Measurements from ENCODE around the gene CBL. TPM values are rescaled to one million over a fixed set of nuclear protein-coding genes. Genes with fewer than 3 reads are reported as not detected.

The CBL gene
- total and polyA plus RNA-seq, 8 donors = 2.0 to 9.8 (median 3.8) TPM

DNA sequence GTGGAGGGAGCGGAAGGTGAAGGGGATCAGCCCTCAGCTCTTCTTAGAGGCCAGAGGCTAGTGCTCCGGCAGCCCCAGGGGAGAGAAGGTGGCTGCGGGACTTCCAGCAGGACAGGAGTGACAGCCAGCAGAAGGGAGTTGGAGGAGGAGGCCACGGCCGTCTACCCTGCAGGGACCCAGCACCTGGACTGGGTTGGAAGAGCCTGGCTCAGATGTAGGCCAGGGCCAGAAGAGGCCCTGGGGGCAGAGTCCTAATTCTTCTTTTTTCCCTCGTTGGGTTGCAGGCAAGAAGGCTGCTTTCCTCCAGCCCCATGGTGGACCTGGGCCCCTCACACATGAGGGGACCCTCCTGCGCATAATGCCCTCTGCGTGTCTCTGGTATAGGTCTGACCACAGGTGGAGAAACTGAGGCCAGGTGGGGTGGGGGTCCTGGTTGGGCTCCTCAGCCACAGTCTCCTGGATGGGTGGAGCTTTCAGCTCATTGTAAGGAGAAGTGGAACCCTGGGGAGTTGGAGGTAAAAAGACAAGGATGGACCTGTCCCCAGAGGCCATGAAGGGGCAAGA, 113.1 kb downstream of the CBL start:
- no peak overlapping the region for H3K4me3 ChIP-seq
- no peaks in the 10 kb centered on the region for H3K36me3 ChIP-seq
- H3K4me1 ChIP-seq = peaks cover 0 to 12% (median 6%) of the 10 kb centered on the region in 3 donors
- 82 to 83% methylated on average over 8 of the region's 8 CpGs for WGBS, 2 donors
- FAIRE-seq (no peak), DNase-seq (peak in 1 of 6 donors; percentile 49), ATAC-seq (no peak)
- TF ChIP-seq, protein P1, sequence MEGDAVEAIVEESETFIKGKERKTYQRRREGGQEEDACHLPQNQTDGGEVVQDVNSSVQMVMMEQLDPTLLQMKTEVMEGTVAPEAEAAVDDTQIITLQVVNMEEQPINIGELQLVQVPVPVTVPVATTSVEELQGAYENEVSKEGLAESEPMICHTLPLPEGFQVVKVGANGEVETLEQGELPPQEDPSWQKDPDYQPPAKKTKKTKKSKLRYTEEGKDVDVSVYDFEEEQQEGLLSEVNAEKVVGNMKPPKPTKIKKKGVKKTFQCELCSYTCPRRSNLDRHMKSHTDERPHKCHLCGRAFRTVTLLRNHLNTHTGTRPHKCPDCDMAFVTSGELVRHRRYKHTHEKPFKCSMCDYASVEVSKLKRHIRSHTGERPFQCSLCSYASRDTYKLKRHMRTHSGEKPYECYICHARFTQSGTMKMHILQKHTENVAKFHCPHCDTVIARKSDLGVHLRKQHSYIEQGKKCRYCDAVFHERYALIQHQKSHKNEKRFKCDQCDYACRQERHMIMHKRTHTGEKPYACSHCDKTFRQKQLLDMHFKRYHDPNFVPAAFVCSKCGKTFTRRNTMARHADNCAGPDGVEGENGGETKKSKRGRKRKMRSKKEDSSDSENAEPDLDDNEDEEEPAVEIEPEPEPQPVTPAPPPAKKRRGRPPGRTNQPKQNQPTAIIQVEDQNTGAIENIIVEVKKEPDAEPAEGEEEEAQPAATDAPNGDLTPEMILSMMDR (IDR thresholded peaks at IDR 0.05) = no peak
- H3K9me3 ChIP-seq = no peaks in the 10 kb centered on the region
- H3K27ac ChIP-seq = peak overlapping the region in 2 of 4 donors; percentile 23 to 58
- peaks cover 0 to 3% (median 0%) of the 10 kb centered on the region in 4 donors for H3K27me3 ChIP-seq
- intact Hi-C loops (cut with DNase I) = no loop called here

DNA sequence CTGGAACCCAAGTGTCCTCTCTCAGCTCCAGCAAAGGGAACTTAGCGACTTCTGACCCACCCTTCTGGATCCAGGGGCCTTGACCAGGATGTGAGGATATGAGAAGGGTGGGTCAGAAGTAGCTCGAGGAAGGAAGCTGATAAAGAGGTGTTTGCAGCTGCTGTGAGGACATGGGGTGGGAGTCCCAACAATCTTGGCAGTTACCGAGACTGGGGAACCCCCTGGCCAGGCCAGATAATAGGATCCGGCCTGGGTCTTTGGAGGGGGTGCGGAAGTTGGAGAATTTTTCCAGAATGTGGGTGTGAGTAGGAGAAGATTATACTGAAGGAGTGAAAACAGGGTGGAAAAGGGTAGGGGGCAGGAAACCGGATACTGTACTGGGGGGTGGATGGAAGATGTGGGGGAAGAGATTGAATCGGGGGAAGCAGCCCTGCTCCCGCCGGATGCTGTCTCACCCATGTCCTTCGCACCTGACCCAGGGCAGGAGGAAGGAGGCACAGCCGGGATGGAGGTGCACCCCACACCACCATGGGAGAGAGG, 113.6 kb downstream of the CBL start:
- DNase-seq (no peak), ATAC-seq (no peak), FAIRE-seq (no peak)
- H3K27me3 ChIP-seq = peaks cover 0 to 3% (median 0%) of the 10 kb centered on the region in 4 donors
- TF ChIP-seq, protein P1 (IDR thresholded peaks at IDR 0.05) = no peak
- H3K36me3 ChIP-seq = no peaks in the 10 kb centered on the region
- H3K4me1 ChIP-seq = peaks cover 0 to 12% (median 6%) of the 10 kb centered on the region in 3 donors
- 68 to 77% methylated on average over 11 of the region's 11 CpGs for WGBS, 2 donors
- H3K9me3 ChIP-seq = no peaks in the 10 kb centered on the region
- no peak overlapping the region for H3K4me3 ChIP-seq
- intact Hi-C loops (cut with DNase I) = loop anchor here in 1 of 3 donors (10.0 kb wide), 1 partner anchor 55 kb away; no protein-coding TSS in a partner anchor
- peak overlapping the region in 2 of 4 donors; percentile 23 to 58 for H3K27ac ChIP-seq

DNA sequence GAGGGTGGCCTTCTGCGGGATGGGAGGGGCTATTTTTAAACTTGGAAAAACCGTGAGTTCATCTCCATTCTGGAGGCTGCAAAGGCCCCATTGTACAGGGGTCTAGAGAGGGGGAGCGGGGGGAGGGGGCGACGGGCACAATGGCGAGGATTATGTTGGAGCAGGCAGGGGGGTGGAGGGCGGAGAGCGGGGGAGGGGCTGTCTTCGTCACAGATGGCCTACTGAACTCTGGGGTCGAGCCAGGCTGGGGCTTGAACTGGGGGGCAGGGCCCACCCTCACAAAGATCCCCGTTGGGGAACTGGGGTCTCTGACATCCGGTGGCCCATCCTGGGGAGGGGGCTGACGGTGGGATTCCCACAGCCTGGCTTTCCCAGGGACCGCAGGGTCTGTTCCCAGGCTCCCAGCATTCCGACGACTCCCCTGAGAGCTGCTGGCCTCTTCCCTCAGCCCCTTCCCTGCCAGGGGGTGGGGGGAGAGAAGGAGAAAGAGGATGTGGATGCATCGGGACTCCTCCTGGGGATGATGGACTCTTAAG, 114.2 kb downstream of the CBL start:
- Histone ChIP-seq H3K27me3 (peaks cover 0 to 3% (median 0%) of the 10 kb centered on the region in 4 donors), H3K4me1 (peaks cover 0 to 12% (median 6%) of the 10 kb centered on the region in 3 donors), H3K9me3 (no peaks in the 10 kb centered on the region), H3K27ac (peak overlapping the region in 2 of 4 donors; percentile 52 to 60), H3K4me3 (peak overlapping the region in 2 of 4 donors; percentile 40 to 59), H3K36me3 (no peaks in the 10 kb centered on the region)
- DNase-seq (peak in 1 of 6 donors; percentile 12), ATAC-seq (no peak), FAIRE-seq (no peak)
- intact Hi-C loops (cut with DNase I) = loop anchor here in 1 of 3 donors (10.0 kb wide), 1 partner anchor 54 kb away; no protein-coding TSS in a partner anchor
- TF ChIP-seq, protein P1 (IDR thresholded peaks at IDR 0.05) = no peak
- WGBS, 2 donors = 56 to 62% methylated on average over 12 to 17 of the region's 17 CpGs

DNA sequence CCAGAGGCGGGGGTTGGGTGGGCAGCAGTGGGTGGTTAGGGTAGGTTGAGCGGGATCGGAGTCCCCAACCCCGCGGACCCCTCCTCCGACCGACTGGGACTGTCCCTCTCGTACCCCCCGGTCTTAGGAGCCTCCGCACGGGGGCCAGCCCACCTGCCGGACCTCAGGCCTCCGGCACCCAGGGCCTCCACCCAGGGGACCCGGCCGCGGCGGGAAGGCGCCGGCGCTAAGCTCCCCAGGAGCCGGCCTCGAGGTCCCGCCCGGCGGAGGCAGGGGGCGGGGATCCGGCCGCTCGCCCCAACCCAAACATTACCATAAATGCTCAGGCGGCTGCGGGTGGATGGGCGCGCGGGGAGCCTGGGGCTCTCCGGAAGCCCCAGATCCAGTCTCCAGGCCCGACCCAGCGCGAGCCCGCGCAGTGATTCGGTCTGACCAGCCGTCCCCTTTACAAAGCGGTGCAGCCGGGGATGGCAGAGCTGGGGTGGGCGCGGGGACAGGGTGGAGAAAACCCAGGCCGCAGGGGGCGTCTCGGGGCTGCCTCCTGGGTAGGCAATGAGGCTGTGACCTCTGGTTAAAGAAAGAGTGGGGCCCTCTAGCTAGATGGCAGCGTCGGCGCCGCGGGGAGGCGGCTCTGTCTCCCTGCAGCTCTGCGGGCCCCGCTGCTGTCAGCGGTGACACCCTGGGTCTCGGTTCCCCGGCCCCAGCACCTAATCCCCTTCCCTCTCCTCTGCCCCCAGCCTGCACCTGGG, 114.8 kb downstream of the CBL start:
- peak in 3 of 6 donors; percentile 29 to 77 (median 48) for DNase-seq
- Histone ChIP-seq H3K9me3 (no peaks in the 10 kb centered on the region), H3K27ac (peak overlapping the region in 2 of 4 donors; percentile 52 to 60), H3K36me3 (no peaks in the 10 kb centered on the region), H3K27me3 (peaks cover 0 to 3% (median 0%) of the 10 kb centered on the region in 4 donors), H3K4me3 (peak overlapping the region; percentile 25 to 59 (median 38)), H3K4me1 (peaks cover 0 to 9% (median 6%) of the 10 kb centered on the region in 3 donors)
- intact Hi-C loops (cut with DNase I) = loop anchor here in 1 of 3 donors (10.0 kb wide), 1 partner anchor 54 kb away; no protein-coding TSS in a partner anchor
- ATAC-seq = peak; percentile 47 to 71 (median 52)
- TF ChIP-seq, protein P1 (IDR thresholded peaks at IDR 0.05) = no peak
- WGBS, 2 donors = 4 to 6% methylated on average over 52 to 60 of the region's 60 CpGs
- no peak for FAIRE-seq

Measured in pancreas (tissue), 10 donors.